HG03108 (cell line): ENCODE data around the gene SORT1.
"Not testable (repeated sequence)": the region's sequence is repeated elsewhere in the genome, so short reads cannot be mapped to it uniquely, and the experiment has no call there.

Source experiments
- ATAC-seq: cut with Tn5 transposase; IDR thresholded peaks from one replicate; pipeline ENCODE4 v1.9.1; 2021; ENCODE audit warnings: moderate library complexity; ENCODE audit not compliant: unreplicated experiment

SORT1 gene

GRCh38 chr1:109383087-109383779 is 14.5 kb downstream of the SORT1 start:
- ATAC-seq = no peak

DNA sequence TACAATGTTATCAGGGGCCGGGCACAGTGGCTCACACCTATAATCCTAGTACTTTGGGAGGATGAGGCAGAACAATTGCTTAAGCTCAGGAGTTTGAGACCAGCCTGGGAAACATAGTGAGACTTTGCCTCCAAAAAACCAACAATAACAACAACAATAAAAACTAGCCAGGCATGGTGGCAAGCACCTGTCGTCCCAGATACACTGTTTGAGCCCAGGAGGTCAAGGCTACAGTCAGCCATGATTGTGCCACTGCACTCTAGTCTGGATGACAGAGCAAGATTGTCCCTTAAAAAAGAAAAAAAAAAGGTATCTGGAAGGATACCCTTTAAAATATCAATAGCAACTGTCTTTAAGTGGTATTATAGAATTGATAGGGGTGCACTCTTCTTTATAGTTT is 16.1 kb downstream of the SORT1 start:
- ATAC-seq = no peak

DNA sequence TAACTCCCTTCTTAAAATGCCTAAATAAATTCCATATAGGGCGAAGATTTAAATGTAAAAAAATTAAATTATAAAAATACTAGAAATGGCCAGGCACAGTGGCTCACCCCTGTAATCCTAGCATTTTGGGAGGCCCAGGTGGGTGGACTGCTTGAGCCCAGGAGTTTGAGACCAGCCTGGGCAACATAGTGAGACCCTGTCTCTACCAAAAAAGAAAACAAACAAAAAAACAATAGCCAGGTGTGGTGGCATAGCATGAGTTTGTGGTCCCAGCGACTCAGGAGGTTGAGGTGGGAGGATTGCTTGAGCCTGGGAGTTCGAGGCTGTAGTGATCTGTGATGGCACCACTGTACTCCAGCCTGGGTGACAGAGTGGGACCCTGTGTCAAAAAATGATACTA is 17.8 kb downstream of the SORT1 start:
- no peak for ATAC-seq

DNA sequence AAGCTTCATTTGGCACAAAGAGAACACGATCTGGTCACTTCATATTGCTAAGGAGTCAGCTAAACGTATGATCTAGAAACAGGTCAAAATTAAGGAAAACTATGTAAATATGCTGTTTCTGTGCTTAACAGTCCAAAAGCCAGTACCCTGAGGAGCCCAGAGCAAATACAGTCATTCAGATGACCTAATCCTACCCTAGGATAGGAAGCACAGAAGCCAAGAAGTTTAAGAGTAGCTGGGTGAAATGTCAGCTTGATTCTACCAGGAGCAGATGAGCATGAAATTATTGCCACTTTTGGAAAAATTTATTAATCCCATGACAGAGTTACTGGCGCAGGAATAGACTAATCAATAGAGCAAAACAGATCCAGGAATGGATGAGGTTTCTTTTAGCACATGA is 18.3 kb downstream of the SORT1 start:
- ATAC-seq = no peak

DNA sequence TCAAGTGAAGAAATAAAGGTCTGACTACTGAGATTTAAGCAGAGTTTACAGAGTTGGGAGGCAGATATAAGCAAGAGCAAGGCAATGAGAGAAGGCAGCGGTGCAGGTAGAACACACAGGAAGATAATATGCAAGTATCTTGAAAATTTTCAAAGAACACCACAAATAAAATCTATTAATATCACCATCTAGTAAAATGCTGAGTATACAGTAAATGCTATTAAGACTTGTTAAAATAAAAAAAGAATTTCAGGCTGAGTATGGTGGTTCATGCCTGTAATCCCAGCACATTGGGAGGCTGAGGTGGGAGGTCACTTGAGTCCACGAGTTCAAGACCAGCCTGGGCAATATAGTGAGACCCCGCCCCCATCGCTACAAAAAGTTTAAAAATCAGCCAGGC is 20.0 kb downstream of the SORT1 start:
- no peak for ATAC-seq

- ATAC-seq = not testable (repeated sequence)
Measured at GRCh38 chr1:109373696-109374095, 24.0 kb downstream of the SORT1 start.

DNA sequence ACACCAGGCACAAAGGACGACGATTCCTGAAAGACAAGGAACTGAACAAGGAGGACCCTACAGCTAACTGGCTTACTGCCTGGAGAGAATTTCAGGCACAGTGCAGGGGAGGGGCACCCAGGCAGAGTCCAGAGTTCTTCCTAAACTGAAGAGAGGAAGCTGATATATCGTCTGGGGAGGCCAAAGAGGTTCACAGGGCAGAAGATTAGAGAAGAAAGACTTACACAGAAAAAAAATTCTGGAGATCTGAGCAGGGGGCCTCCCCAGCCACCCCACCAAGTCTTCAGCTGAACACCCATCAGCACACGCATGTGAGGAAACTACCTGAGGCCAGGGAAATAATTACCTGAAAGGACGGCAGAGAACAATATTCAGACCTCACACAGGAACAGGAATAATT is 24.6 kb downstream of the SORT1 start:
- ATAC-seq = no peak

- ATAC-seq = no peak
Measured at GRCh38 chr1:109372281-109372680, 25.4 kb downstream of the SORT1 start.

DNA sequence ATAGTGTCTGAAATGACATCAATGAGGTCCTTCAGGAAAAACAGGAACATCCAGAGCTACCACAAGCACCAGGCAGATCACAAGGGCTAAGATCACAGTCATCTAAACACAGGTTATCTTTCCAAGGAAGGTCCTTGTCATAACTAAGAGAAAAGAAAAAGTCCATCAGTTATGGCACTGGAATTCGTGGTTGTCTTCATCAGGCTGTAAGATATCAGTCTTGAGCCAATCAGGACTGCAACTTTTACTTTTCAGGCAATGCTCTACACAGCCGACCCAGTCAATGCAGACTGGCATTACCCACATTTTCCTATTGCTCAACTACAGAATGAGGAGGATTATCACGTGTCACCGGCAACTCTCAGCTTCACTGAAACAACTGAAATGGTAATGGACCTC is 26.4 kb downstream of the SORT1 start:
- no peak for ATAC-seq

DNA sequence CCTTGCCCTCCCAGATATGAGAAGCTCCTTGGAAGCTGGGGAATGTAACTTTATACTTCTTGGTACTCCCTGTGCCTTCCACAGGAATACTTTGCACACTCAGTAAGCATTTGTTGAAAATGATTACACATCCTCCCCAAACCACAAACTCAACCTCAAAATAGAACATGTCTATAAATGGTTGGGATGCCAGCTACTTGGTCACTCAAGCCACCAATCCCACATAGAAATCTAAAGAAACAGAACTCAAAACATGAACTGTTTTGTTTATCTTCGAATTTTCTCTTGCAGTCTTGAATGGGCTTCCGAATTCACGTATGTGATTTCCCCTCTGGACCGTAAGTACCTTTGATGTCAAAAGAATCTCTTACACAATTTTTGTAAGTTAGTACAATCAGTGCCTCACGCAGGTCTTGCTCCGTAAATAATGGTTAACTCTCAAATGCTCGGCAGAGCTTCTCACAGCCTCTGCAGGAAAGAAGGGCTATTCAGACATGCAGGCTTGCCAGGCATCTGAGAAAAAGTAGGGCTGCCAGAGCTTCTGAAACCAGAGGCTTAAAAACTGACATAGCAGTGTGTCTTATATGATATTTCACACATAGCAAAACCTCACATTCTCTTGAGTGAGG is 26.9 kb downstream of the SORT1 start:
- no peak for ATAC-seq

GRCh38 chr1:109369167-109369746 is 28.5 kb downstream of the SORT1 start:
- ATAC-seq = no peak

- ATAC-seq = no peak
Measured at GRCh38 chr1:109368464-109368863, 29.3 kb downstream of the SORT1 start.

DNA sequence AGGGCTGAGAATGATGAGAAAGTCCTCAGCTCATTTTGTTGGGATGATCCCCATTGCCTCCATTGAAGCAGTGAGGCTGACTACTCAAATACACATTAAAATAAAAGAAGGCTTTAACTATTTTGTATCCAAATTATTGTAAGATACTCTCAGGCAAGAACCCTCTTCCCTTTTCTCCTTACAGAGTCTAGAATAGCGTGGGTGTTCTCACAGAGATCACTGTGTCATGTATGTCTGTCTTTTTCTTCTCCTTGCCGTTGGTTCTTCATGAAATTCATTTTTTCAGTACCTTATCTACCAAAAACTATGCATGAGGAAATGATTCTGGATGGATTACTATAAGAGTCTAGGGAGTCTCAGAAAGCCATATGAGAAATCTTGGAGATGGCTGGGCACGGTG is 30.1 kb downstream of the SORT1 start:
- no peak for ATAC-seq

DNA sequence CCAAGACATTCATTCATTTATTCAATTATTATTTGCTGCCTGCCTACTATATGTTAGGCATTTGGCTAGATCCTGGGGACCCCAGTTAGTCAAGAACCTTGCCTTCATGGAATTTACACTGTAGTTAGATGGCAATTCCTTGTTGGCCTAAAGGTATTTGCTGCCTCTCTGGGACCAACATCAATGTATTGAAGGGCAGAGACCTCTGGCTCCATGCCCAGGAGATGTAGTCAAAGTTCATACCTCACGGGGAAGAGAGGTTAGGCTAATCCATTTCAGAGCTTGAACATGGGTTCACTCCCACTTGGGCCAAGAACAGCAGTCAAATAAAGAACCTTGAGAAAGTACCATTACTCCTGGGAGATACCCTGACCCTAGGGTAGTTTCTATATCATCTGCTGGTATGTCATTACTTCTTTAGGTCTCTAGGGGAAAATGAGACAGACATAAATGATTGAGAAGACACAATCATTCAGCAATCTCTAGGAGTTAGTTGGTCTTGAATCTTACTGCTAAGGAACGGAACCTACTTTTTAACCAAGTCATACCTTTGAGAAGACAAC is 32.0 kb downstream of the SORT1 start:
- ATAC-seq = no peak

DNA sequence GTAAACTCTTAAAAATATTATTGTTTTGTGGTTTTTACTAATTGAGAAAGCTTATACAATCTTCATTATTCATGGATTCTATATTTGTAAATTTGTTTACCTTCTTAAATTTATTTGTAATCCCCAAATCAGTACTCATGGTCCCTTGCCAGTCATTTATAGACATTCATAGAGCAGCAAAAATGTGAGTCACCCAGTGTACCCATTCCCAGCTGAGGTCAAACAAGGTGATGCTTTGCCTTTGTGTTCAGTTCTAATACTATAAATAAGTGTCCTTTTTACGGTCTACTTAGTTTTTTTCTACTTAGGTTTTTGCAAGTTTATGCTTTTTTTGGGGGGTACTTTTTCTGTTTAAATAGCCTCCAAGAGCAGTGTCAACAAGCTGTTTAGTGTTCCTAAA is 36.1 kb downstream of the SORT1 start:
- ATAC-seq = no peak

GRCh38 chr1:109361069-109361468 is 36.6 kb downstream of the SORT1 start:
- ATAC-seq = no peak

- ATAC-seq = no peak
Measured at GRCh38 chr1:109357616-109358015, 40.1 kb downstream of the SORT1 start.

DNA sequence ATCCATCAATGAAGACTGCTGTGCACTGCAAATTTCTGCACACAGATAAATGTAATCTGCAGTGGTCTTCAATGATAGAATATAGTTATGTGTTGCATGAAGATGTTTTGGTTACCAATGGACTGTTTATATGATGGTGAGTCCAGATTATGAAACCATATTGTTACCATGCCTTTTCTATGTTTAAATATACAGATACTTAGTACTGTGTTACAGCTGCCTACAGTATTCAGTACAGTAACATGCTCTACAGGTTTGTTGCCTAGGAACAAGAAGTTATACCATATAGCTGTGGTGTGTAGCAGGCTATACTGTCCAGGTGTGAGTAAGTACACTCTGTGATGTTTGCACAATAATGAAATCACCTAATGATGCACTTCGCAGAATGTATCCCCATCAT is 40.8 kb downstream of the SORT1 start:
- no peak for ATAC-seq

DNA sequence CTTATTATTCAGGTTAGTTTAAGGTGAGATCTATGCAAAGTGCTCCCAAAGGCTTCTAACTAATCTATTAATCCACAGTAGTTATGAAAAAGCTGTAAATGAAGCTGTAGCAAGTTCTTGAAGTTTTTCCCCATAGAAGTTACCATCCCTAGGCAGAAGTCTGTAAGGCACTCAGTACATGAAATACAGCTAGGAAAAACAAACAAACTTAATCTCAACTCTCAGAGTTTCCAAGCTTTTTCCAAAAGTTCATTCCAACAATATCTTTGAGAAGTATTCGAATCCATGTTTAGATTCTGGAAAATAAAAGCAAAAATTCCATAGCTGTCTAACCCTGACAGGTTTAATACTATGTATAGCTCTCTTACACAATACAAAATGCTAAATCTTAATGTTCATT is 41.2 kb downstream of the SORT1 start:
- ATAC-seq = no peak

DNA sequence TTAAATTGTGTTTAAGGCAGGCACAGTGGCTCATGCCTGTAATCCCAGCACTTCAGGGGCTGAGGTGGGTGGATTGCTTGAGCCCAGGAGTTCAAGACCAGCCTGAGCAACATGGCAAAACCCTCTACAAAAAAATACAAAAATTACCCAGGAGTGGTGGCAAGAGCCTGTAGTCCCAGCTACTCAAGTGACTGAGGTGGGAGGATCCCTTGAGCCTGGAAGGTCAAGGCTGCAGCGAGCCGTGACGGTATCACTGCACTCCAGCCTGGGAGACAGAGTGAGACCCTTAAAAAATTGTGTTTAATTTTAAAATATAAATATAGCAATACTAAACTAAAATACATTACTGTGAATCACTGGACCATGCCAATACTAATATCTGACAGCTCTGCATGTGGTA is 42.8 kb downstream of the SORT1 start:
- ATAC-seq = no peak

- no peak for ATAC-seq
Measured at GRCh38 chr1:109351457-109351856, 46.3 kb downstream of the SORT1 start.

GRCh38 chr1:109350655-109351054 is 47.1 kb downstream of the SORT1 start:
- no peak for ATAC-seq
